ENCODE measurements around the gene SYCP3. TPM values are rescaled to one million over a fixed set of nuclear protein-coding genes. Genes with fewer than 3 reads are reported as not detected.

Gene SYCP3
- polyA plus RNA-seq, 1 donor (not counting 4 experiments of a cell fraction or from before 2014, with no cell fraction given) = 0.16 TPM

DNA sequence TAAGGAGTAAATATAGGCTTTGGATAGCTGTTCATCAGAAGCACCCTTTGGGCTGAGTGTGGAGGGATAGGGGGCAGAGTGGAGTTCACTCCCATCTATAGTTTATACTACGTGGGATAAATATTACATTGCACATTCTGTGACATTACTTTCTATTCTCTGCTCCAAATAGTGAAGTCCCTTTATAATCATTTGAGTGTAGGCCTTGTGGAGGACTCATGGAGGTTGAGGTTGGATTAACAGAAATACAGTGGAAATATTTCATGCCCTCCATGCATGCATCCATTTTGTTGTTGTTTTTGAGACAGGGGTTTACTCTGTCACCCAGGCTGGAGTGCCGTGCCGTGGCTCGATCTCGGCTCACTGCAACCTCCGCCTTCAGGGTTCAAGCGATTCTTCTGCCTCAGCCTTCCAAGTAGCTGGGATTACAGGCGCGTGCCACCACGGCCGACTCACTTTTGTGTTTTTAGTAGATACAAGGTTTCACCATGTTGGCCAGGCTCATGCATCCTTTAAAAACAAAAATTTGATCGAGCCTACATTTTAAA is 40.4 kb downstream of the SYCP3 start:
- H3K9ac ChIP-seq (ENCODE audit: control insufficient read depth, extremely low read depth, insufficient read depth, low read length) = peak overlapping the region; percentile 78
- no peak overlapping the region for H3K27ac ChIP-seq (ENCODE audit: control insufficient read depth, insufficient read depth, low read length)
- H3K27me3 ChIP-seq (ENCODE audit: control insufficient read depth, extremely low read depth, insufficient read depth, low read length) = no peaks in the 10 kb centered on the region
- dilution Hi-C loops (cut with MboI; ENCODE audit: extremely low pct_ligation_motif_present, low sequenced_read_pairs) = no loop called here
- TF ChIP-seq CTCF (optimal IDR thresholded peaks at IDR 0.05 in 1 of 3, IDR thresholded peaks at IDR 0.05 in 1 of 3, conservative IDR thresholded peaks at IDR 0.05 in 1 of 3; ENCODE audit: extremely low read depth in 1 of 3, insufficient read depth in 2 of 3, low read length in 3 of 3) = peak in 1 of 3 experiments; percentile 38
- TF ChIP-seq EZH2 (IDR thresholded peaks at IDR 0.05; ENCODE audit: low read length) = no peak
- no peaks in the 10 kb centered on the region for H3K9me1 ChIP-seq (ENCODE audit: control insufficient read depth, extremely low read depth, insufficient read depth, low read length)
- no peaks in the 10 kb centered on the region for H3K9me3 ChIP-seq (ENCODE audit: control insufficient read depth, low read depth, low read length)
- H3K36me3 ChIP-seq (ENCODE audit: control insufficient read depth in 2 of 2, extremely low read depth in 1 of 2, insufficient read depth in 2 of 2, low read length in 2 of 2) = no peaks in the 10 kb centered on the region
- no peaks in the 10 kb centered on the region for H4K20me1 ChIP-seq (ENCODE audit: control insufficient read depth, extremely low read depth, insufficient read depth, low read length)
- DNase-seq (ENCODE audit: low read depth, low spot score) (no peak), FAIRE-seq (no peak)
- peak overlapping the region; percentile 81 for H3K4me2 ChIP-seq (ENCODE audit: control insufficient read depth, extremely low read depth, insufficient read depth, low read depth, low read length)
- peak overlapping the region in 2 of 3 experiments; percentile 77 to 79 for H3K4me3 ChIP-seq (ENCODE audit: control insufficient read depth in 2 of 3, extremely low read depth in 1 of 3, insufficient read depth in 2 of 3, low read depth in 1 of 3, low read length in 3 of 3)
- peaks cover 10% of the 10 kb centered on the region for H3K4me1 ChIP-seq (ENCODE audit: control insufficient read depth, extremely low read depth, insufficient read depth, low read length)
- H3K79me2 ChIP-seq (ENCODE audit: control insufficient read depth, insufficient read depth, low read length) = peaks cover 5% of the 10 kb centered on the region
- H2AFZ ChIP-seq (ENCODE audit: control insufficient read depth, low read length) = peak overlapping the region; percentile 94

DNA sequence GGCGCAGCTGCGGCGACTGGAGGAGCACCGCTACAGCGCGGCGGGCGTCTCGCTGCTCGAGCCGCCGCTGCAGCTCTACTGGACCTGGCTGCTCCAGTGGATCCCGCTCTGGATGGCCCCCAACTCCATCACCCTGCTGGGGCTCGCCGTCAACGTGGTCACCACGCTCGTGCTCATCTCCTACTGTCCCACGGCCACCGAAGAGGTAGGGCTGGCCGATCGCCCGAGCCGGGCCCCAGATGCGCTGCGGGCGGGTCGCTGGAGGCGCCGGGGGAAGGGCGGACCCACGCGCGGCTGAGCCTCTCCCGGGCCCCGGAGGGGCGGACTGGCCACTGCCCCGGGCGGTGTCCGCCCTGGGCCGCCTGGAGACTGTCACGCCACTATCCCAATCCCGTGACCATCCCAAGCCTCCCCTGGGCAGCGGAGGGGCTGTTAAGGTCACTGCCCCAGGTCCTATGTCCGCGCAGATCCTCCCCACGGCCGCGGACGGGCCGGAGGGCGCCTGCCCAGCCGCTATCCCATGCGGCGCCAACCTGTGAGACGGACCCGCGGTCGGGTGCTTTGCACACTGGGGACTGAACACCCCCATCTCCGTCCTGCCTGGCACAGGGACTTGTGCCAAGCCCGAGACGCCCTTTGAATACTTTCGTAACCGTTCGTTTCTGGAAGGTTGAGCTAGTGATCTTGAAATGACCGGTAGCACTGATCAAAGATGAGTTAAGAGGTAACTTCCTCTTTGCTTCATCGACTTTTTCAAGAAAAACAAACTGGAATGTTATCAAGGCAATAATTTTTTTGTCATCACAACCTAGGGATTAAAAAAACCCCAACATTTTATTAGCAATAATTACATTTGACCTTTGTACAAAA is 41.1 kb downstream of the SYCP3 start:
- DNase-seq (ENCODE audit: low read depth, low spot score) (no peak), FAIRE-seq (no peak)
- Histone ChIP-seq H3K27ac (ENCODE audit: control insufficient read depth, insufficient read depth, low read length) (peak overlapping the region; percentile 38), H3K9me1 (ENCODE audit: control insufficient read depth, extremely low read depth, insufficient read depth, low read length) (no peaks in the 10 kb centered on the region), H3K36me3 (ENCODE audit: control insufficient read depth in 2 of 2, extremely low read depth in 1 of 2, insufficient read depth in 2 of 2, low read length in 2 of 2) (no peaks in the 10 kb centered on the region), H3K79me2 (ENCODE audit: control insufficient read depth, insufficient read depth, low read length) (peaks cover 5% of the 10 kb centered on the region), H2AFZ (ENCODE audit: control insufficient read depth, low read length) (peak overlapping the region; percentile 94), H3K27me3 (ENCODE audit: control insufficient read depth, extremely low read depth, insufficient read depth, low read length) (no peaks in the 10 kb centered on the region), H3K4me1 (ENCODE audit: control insufficient read depth, extremely low read depth, insufficient read depth, low read length) (peaks cover 10% of the 10 kb centered on the region), H4K20me1 (ENCODE audit: control insufficient read depth, extremely low read depth, insufficient read depth, low read length) (no peaks in the 10 kb centered on the region), H3K4me3 (ENCODE audit: control insufficient read depth in 2 of 3, extremely low read depth in 1 of 3, insufficient read depth in 2 of 3, low read depth in 1 of 3, low read length in 3 of 3) (peak overlapping the region; percentile 75 to 79 (median 77)), H3K4me2 (ENCODE audit: control insufficient read depth, extremely low read depth, insufficient read depth, low read depth, low read length) (peak overlapping the region; percentile 81), H3K9me3 (ENCODE audit: control insufficient read depth, low read depth, low read length) (no peaks in the 10 kb centered on the region), H3K9ac (ENCODE audit: control insufficient read depth, extremely low read depth, insufficient read depth, low read length) (peak overlapping the region; percentile 78)
- dilution Hi-C loops (cut with MboI; ENCODE audit: extremely low pct_ligation_motif_present, low sequenced_read_pairs) = no loop called here
- TF ChIP-seq CTCF (optimal IDR thresholded peaks at IDR 0.05 in 1 of 3, IDR thresholded peaks at IDR 0.05 in 1 of 3, conservative IDR thresholded peaks at IDR 0.05 in 1 of 3; ENCODE audit: extremely low read depth in 1 of 3, insufficient read depth in 2 of 3, low read length in 3 of 3) = no peak
- no peak for TF ChIP-seq EZH2 (IDR thresholded peaks at IDR 0.05; ENCODE audit: low read length)

Data from keratinocyte (primary cell).